SK-N-SH (cell line): Measurements from ENCODE around the gene CINP.

Experiments used
- CTCF ChIP-seq: fragments of 200-600 bp; sonication (generic); IDR thresholded peaks from 2 replicates; pipeline ENCODE4 v1.6.1; 2017; ENCODE audit warnings: antibody characterized with exemption, mild to moderate bottlenecking, moderate library complexity
- ELF1 ChIP-seq: IDR thresholded peaks from 2 replicates; pipeline ENCODE4 v1.4.0; 2012
- FOXJ3 ChIP-seq: sonication (generic); formaldehyde crosslinking; IDR thresholded peaks from 2 replicates; pipeline ENCODE4 v1.5.1; 2020; ENCODE audit warnings: mild to moderate bottlenecking, missing genetic modification reagents

DNA sequence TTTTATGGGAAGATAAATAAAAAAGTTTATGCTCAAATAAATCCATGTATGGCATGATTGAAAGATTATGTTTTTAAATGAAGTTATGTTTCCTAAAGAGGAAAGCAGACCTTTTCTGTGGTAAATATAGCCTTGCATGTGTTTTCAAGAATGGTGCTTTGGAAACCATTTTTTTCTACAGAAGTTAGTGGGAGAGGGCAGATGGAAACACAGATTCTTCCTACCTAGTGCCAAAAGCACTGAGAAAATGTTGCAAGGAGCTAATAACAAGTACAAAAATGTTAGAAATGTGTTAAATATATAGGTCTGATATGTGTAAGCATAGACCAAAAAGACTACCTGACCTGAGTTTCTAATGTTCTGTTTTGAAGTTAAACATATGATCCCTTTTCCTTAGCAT, 24.4 kb upstream of the CINP start:
- TF ChIP-seq ELF1 (no peak), CTCF (no peak), FOXJ3 (CRISPR knock-in tag) (no peak)
